ENCODE data around the gene OR8H3.
"Not testable (repeated sequence)": the region's sequence is repeated elsewhere in the genome, so short reads cannot be mapped to it uniquely, and the experiment has no call there.

OR8H3 gene

GRCh38 chr11:56103210-56103737 is 18.9 kb upstream of the OR8H3 start, which contains the start of gene OR8H2:
TSS of gene OR8H2 (plus strand) at chr11:56103687. CDS start at chr11:56105043, 1,356 bp downstream.
- no peaks in the 10 kb centered on the region for H3K36me3 ChIP-seq (ENCODE audit: low read length)
- H3K9me2 ChIP-seq (replicated peaks; ENCODE audit: insufficient read depth, low read length) = no peaks in the 10 kb centered on the region
- no peak within 1 kb of the TSS for H3K4me3 ChIP-seq (ENCODE audit: insufficient read depth, low read length, poor library complexity, severe bottlenecking)
- H3K4me2 ChIP-seq (ENCODE audit: low read depth, low read length, poor library complexity, severe bottlenecking) = no peak within 1 kb of the TSS
- no peaks in the 10 kb centered on the region for H4K20me1 ChIP-seq (ENCODE audit: low read depth, low read length)
- TF ChIP-seq CTCF (IDR thresholded peaks at IDR 0.05; ENCODE audit: insufficient read depth, low read length, poor library complexity, severe bottlenecking) (no peak), EZH2phosphoT487 (conservative IDR thresholded peaks at IDR 0.05; ENCODE audit: low read length) (no peak)
- no peak within 1 kb of the TSS for H3K9ac ChIP-seq (ENCODE audit: low read length)
- no peaks in the 10 kb centered on the region for H3K27me3 ChIP-seq (ENCODE audit: low read length)
- H3F3A ChIP-seq (ENCODE audit: insufficient read depth) = no peaks in the 10 kb centered on the region
- no peak within 1 kb of the TSS for H2AFZ ChIP-seq (ENCODE audit: low read depth, low read length, severe bottlenecking)
- no peaks in the 10 kb centered on the region for H3K9me3 ChIP-seq (ENCODE audit: insufficient read depth, low read length)
- H3K27ac ChIP-seq (ENCODE audit: low read depth, low read length) = no peak within 1 kb of the TSS
- H3K79me2 ChIP-seq (ENCODE audit: insufficient read depth, low read length) = no peaks in the 10 kb centered on the region

- Histone ChIP-seq H3K9me2 (replicated peaks; ENCODE audit: insufficient read depth, low read length) (no peaks in the 10 kb centered on the region), H3K9ac (ENCODE audit: low read length) (no peak within 1 kb of the TSS), H3F3A (ENCODE audit: insufficient read depth) (no peaks in the 10 kb centered on the region), H4K20me1 (ENCODE audit: low read depth, low read length) (no peaks in the 10 kb centered on the region), H3K4me3 (ENCODE audit: insufficient read depth, low read length, poor library complexity, severe bottlenecking) (no peak within 1 kb of the TSS), H3K79me2 (ENCODE audit: insufficient read depth, low read length) (no peaks in the 10 kb centered on the region), H3K27ac (ENCODE audit: low read depth, low read length) (no peak within 1 kb of the TSS), H3K36me3 (ENCODE audit: low read length) (no peaks in the 10 kb centered on the region), H3K4me2 (ENCODE audit: low read depth, low read length, poor library complexity, severe bottlenecking) (no peak within 1 kb of the TSS), H2AFZ (ENCODE audit: low read depth, low read length, severe bottlenecking) (no peak within 1 kb of the TSS), H3K27me3 (ENCODE audit: low read length) (no peaks in the 10 kb centered on the region), H3K9me3 (ENCODE audit: insufficient read depth, low read length) (no peaks in the 10 kb centered on the region)
- no peak for TF ChIP-seq CTCF (IDR thresholded peaks at IDR 0.05; ENCODE audit: insufficient read depth, low read length, poor library complexity, severe bottlenecking)
- no peak for TF ChIP-seq EZH2phosphoT487 (conservative IDR thresholded peaks at IDR 0.05; ENCODE audit: low read length)
Measured at GRCh38 chr11:56140151-56140661, 18.0 kb downstream of the OR8H3 start, which contains the start of gene OR8J3. TSS of gene OR8J3 (minus strand) at chr11:56140201. CDS start at chr11:56137718, 2,483 bp downstream.

GRCh38 chr11:56143681-56144080 is 21.5 kb downstream of the OR8H3 start:
- H3K27ac ChIP-seq (ENCODE audit: low read depth, low read length); H4K20me1 ChIP-seq (ENCODE audit: low read depth, low read length); H3K9me3 ChIP-seq (ENCODE audit: insufficient read depth, low read length); H3K4me3 ChIP-seq (ENCODE audit: insufficient read depth, low read length, poor library complexity, severe bottlenecking); H3F3A ChIP-seq (ENCODE audit: insufficient read depth); H3K4me2 ChIP-seq (ENCODE audit: low read depth, low read length, poor library complexity, severe bottlenecking); H3K36me3 ChIP-seq (ENCODE audit: low read length); H3K79me2 ChIP-seq (ENCODE audit: insufficient read depth, low read length); H3K9ac ChIP-seq (ENCODE audit: low read length); H3K27me3 ChIP-seq (ENCODE audit: low read length); H2AFZ ChIP-seq (ENCODE audit: low read depth, low read length, severe bottlenecking); H3K9me2 ChIP-seq (replicated peaks; ENCODE audit: insufficient read depth, low read length): not testable (repeated sequence)

GRCh38 chr11:56151376-56151775 is 29.2 kb downstream of the OR8H3 start:
- H3K36me3 ChIP-seq (ENCODE audit: low read length) = no peaks in the 10 kb centered on the region
- no peaks in the 10 kb centered on the region for H3K27me3 ChIP-seq (ENCODE audit: low read length)
- no peak overlapping the region for H2AFZ ChIP-seq (ENCODE audit: low read depth, low read length, severe bottlenecking)
- H3F3A ChIP-seq (ENCODE audit: insufficient read depth) = no peaks in the 10 kb centered on the region
- H3K9me3 ChIP-seq (ENCODE audit: insufficient read depth, low read length) = no peaks in the 10 kb centered on the region
- no peak overlapping the region for H3K9ac ChIP-seq (ENCODE audit: low read length)
- no peaks in the 10 kb centered on the region for H3K79me2 ChIP-seq (ENCODE audit: insufficient read depth, low read length)
- H3K27ac ChIP-seq (ENCODE audit: low read depth, low read length) = no peak overlapping the region
- H3K9me2 ChIP-seq (replicated peaks; ENCODE audit: insufficient read depth, low read length) = no peaks in the 10 kb centered on the region
- H3K4me3 ChIP-seq (ENCODE audit: insufficient read depth, low read length, poor library complexity, severe bottlenecking) = no peak overlapping the region
- no peak overlapping the region for H3K4me2 ChIP-seq (ENCODE audit: low read depth, low read length, poor library complexity, severe bottlenecking)
- no peak for TF ChIP-seq CTCF (IDR thresholded peaks at IDR 0.05; ENCODE audit: insufficient read depth, low read length, poor library complexity, severe bottlenecking)
- no peak for TF ChIP-seq EZH2phosphoT487 (conservative IDR thresholded peaks at IDR 0.05; ENCODE audit: low read length)
- no peaks in the 10 kb centered on the region for H4K20me1 ChIP-seq (ENCODE audit: low read depth, low read length)
